Stimulated activated CD4-positive, alpha-beta T cell treated with anti-CD3 and anti-CD28 coated beads, Interleukin-2, amount 100 ng/mL, for 48 hours (primary cell): ENCODE measurements around the gene AHDC1.
"Not testable (repeated sequence)": the region's sequence is repeated elsewhere in the genome, so short reads cannot be mapped to it uniquely, and the experiment has no call there.

ENCODE experiments used
- DNase-seq, 2 donors: peaks; one replicate each; pipeline ENCODE4 v3.0.0-alpha.2; 2020

The AHDC1 gene

DNA sequence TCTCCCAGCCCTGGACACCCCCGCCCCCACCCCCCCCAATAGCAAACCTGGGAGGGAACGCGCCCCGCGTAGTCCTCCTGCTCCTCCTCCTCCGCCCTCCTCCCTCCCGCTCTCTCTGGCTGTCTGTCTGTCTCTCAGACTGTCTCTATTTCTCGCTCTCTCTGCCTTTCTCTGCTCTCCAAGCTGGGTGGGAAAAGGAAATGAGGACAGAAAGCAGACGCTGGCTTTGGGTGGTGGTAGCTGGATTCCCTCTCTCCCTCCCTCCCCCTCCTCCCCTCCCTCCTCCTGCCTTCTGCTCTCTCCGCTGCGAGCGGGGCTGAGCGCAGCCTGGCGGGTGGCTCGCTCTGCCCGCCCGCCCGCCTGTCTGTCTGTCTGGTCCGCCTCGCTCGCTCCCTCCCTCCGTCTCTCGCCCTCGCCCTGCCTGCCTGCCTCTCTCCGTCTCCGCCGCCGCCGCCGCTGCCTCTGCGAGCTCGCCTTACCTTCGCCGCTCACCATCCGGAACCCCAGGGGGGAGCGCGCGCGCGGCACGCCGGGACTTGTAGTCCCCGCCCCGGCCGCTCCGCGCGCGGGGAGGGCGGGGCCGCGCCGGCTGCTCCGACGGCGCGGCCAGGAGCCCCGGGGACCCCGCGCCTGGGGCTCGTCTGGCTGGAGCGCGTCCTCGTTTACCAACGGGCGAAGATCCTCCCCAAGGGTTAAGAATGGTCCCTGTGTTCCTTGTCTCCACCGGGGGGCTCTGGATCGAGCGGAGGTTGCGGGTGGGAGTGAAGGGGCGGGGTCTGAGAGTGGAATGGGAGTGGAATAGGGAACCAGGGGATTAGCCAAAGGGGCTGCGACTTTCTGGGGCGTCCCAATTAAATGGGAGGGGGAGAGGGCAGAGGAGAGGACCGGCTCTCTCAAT lies at the start of gene AHDC1:
AHDC1 (minus strand) TSS at position 464 of the 898 bp plus-strand sequence. CDS start 52,029 bp downstream, outside the sequence.
- DNase-seq = peak; percentile 83 to 87

GRCh38 chr1:27652111-27652864 lies 48.3 kb upstream of the AHDC1 start:
- DNase-seq = no peak

DNA sequence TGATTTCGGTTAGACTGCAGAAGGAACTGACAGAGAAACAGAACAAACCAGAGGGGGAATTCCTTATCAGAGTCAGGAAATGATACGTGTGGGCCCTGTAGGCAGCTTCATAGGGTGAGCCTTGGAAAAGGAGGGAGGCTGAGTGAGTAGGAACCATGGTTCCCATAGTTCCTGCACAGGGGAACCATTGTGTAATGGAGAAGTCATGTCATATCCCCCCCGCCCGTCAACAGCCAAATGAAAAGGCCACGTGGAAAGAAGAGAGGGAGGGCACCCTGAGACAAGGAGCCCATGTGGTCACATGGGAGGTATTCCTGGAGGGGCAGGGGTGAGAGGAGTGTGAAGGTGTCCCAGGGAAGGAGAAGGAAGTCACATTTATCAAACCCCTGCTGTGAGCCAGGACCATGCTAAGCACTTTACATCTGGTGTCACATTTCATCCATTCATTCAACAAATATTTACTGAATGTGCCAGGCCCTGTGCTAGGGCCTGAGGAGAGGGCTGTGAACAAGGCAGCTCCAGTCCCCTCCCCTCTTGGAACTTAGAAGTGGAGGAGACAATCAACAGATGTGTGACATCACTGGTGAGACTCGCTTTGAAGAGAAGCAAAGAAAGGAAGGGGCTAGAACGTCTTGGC lies 46.7 kb upstream of the AHDC1 start:
- DNase-seq = no peak

- no peak for DNase-seq
These were observed 46.2 kb upstream of the AHDC1 start for GRCh38 chr1:27650171-27650538.

GRCh38 chr1:27649306-27649635 lies 45.3 kb upstream of the AHDC1 start:
- DNase-seq = no peak

GRCh38 chr1:27648602-27649305 lies 44.8 kb upstream of the AHDC1 start:
- no peak for DNase-seq

- DNase-seq = no peak
These were observed 43.4 kb upstream of the AHDC1 start for GRCh38 chr1:27647328-27647727.

DNA sequence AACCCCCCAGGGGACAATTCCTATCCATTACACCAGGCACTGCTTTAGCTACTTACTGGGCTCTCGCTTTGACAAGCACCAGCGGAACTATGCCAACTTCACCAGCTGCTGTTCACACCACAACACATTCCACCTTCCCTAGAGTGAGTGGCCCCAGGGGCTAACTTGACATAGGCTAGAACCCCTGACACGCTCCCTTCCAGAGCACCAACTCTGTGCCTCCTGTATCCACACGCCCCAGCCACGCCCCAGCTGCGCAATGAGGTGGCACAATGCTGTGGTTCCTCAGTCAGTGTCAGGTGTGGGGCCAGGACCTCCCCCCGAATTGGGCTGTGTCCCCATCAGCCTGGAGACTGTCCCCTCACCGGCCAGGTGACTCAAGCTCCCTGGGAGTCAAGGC lies 42.7 kb upstream of the AHDC1 start:
- DNase-seq = no peak

- no peak for DNase-seq
These were observed 41.1 kb upstream of the AHDC1 start for GRCh38 chr1:27645071-27645415.

- no peak for DNase-seq
These were observed 40.6 kb upstream of the AHDC1 start for GRCh38 chr1:27644369-27645070.

DNA sequence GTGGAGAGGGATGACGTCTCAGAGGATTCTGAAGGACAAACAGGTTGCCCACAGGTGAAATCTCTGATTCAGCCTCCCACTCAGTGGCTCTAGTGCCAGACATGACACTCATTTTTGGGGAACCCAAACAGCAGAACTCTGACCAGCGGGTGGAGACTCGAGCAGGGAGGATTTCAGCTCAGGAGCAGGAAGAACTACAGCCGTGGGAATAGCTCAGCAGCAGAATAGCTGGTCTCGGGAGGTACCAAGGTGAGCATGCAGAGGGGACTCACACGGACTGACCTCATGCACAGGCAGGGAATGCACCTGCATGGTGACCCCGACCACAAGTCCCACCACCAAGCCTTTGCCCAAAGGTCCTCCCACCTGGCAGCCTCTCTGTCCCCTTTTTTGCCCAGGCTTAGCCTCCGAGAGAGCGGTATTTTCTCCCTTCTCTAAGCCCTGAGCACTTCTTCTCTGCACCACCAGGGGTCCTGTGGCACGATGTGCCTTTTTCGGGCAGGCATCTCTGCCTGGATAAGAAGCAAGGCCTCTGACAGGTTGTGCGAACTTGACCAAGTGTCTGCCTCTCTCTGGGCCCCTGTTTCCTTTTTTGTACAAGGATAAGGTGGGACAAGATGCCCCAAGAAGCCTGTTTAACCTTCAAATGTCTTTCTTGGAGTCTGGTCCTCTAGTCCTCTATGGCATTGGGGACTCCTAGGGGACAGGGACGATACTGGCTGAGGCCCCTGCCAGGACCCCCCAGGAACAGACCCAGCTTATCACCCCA lies 39.8 kb upstream of the AHDC1 start:
- DNase-seq = peak; percentile 61 to 63

- not testable (repeated sequence) for DNase-seq
These were observed 36.6 kb upstream of the AHDC1 start for GRCh38 chr1:27640514-27640913.

DNA sequence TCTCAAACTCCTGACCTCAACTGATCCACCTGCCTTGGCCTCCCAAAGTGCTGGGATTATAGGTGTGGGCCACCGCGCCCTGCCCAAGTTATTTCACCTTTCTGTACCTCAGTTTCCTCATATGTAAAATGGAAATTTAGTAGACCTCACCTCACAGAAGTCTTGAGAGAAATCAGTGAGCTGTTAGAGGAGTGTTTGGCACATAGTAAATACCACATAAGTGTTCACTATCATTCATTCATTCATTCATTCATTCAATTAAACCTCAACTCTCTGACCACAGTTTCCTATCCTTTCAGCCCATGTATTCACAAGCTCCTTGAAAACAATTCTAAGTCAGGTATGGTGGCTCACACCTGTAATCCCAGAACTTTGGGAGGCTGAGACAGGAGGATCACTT lies 34.9 kb upstream of the AHDC1 start:
- no peak for DNase-seq

DNA sequence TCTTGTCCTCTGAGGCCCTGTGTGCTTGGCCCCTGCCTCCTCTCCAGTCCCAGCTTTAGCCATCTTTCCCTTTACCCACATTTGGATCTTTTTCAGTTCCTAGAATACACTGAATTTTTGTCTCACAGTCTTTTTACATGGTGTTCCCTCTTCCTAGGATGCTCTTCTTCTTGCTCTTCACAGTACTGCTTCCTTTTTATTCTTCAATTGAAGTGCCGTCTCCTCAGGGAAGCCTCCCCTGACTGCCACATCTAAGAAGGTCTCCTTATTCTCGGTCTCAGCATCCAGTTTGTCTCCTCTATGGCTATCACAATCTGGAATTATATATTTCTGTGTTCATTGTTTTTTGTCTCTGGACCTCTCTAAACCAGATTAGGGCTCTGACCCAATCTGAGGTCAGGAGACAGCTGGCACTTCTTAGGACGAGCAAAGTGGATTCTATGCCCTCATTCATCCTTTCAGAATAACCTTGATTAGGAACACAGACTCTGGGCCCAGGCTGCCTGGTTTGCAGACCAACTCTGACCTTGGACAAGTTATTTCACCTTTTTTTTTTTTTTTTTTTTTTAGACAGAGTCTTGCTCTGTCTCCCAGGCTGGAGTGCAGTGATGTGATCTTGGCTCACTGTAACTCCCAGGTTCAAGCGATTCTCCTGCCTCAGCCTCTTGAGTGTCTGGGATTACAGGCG lies 34.2 kb upstream of the AHDC1 start:
- no peak for DNase-seq

- no peak for DNase-seq
These were observed 31.6 kb upstream of the AHDC1 start for GRCh38 chr1:27635396-27636142.

DNA sequence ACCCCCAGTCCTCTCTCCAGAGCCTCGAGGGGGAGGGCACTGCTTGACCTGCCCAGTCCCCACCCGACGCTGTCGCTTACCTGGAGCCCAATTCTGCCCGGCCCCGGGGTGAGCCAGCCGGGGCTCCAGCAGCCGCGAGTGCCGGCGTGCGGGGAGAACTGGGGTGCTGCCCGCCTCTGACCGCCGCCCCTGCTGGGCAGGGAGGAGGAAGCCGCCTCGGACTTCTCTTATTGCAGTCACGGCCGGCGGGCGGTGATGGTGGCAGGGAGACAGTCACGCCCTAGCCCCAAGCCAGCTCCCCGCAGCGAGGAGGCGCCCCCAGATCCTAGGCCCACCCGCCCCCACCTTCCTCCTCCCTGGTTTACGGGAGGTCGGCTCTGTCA lies 31.0 kb upstream of the AHDC1 start, which contains the start of gene FGR:
FGR (minus strand) TSS at position 201 of the 383 bp plus-strand sequence. CDS start 11,269 bp downstream, outside the sequence.
- no peak for DNase-seq

GRCh38 chr1:27634177-27634984 lies 30.4 kb upstream of the AHDC1 start:
- DNase-seq = no peak

DNA sequence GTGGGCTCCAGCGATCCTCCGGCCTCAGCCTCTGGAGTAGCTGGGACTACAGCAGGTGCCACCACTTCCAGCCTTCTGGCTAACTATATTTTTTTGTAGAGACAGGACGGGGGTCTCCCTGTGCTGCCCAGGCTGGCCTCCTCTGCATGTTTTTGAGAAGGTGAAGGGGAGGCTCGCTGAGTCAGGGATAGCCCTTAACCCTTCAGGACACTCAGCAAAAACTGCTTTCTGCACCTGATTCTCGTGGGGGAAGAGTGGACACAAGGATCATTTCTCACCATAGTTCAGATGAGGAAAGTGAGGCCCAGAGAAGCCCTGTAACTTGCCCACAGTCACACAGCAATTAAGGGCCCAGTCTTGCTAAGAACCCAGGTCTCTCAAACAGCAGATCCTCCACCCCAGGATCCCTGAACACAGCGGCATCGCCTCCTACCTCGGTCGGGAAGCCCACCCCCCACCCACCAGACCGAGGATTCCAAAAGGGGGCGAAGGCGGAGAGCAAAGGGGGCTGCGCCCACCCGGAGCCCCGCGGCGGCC lies 29.8 kb upstream of the AHDC1 start:
- no peak for DNase-seq

DNA sequence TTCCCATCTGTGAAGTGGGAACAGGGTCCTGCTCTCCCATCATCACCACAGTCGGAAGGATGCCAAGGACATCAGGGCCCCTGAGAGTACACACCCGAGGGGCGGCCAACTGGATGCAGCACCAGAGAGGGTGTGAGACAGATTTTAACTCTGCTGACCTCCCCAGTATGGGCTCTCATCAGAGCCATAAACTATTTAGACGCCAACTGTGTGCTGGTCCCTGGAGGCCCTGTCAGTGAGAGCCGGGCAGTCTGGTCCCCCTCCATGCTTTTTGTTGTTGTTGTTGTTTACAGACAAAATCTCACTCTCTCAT lies 29.3 kb upstream of the AHDC1 start:
- no peak for DNase-seq
